ENCODE data around the gene LRCH3. TPM values are rescaled to one million over a fixed set of nuclear protein-coding genes. Genes with fewer than 3 reads are reported as not detected.
A peak's percentile ranks its signal among the peaks of the same experiment; 100 is the strongest.

The LRCH3 gene
- total and polyA plus RNA-seq, 9 of the 15 experiments (the other 6 are each of a cell fraction or from before 2014, with no cell fraction given): 4.6 to 75.3 (median 30.3) TPM

DNA sequence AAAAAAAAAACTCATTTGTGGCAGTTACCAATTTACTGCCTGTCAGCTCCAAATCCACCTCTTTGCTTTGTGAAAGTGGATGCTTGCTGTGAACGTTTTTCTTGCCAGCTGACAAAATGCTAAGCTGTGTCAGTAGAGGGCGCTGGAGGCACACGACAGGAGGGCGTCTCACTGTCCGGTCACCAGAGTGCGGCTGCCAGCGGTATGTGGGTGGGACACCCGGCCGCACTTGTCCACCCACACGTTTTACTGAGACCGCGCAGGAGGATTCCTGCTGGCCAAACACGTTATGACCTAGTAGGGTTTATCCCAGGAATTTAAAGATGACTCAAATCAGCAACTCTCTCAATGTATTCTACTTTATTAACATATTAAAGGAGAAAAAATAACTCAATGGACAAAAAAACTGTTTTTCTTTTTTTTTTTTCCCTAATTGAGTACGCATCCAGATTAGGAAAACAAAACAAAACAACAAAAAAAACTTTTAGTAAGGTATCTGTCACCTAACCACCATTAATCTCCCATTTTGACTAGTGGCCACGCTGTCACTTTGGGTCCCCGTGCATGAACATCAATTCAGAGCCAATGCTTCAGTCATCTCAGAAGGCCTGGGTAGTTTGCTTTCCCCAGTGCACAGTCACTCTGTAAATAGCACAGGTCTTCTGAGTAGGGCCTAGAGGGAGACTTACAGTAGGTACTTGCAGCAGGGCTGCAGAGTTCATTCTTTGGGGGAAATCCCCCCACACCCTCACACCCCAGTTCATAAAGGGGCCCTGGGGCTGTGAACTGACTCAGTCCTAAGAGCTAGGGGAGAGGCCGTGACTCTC lies 115.2 kb downstream of the LRCH3 start (continued):
- TF ChIP-seq, protein P1, sequence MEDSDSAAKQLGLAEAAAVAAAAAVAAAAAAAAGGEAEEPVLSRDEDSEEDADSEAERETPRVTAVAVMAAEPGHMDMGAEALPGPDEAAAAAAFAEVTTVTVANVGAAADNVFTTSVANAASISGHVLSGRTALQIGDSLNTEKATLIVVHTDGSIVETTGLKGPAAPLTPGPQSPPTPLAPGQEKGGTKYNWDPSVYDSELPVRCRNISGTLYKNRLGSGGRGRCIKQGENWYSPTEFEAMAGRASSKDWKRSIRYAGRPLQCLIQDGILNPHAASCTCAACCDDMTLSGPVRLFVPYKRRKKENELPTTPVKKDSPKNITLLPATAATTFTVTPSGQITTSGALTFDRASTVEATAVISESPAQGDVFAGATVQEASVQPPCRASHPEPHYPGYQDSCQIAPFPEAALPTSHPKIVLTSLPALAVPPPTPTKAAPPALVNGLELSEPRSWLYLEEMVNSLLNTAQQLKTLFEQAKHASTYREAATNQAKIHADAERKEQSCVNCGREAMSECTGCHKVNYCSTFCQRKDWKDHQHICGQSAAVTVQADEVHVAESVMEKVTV (CRISPR knock-in tag; IDR thresholded peaks at IDR 0.05): peak; percentile 81
- TF ChIP-seq TEAD4 (IDR thresholded peaks at IDR 0.05; ENCODE audit: low read length): peak; percentile 85
- TF ChIP-seq TEAD4 (CRISPR knock-in tag; IDR thresholded peaks at IDR 0.05; ENCODE audit: borderline replicate concordance): no peak
- TF ChIP-seq KLF6 (CRISPR knock-in tag; IDR thresholded peaks at IDR 0.05; ENCODE audit: borderline replicate concordance): no peak
- no peak for TF ChIP-seq ZKSCAN3 (CRISPR knock-in tag; IDR thresholded peaks at IDR 0.05)
- TF ChIP-seq NFYB (IDR thresholded peaks at IDR 0.05; ENCODE audit: extremely low read depth, insufficient read length): no peak
- TF ChIP-seq FOXJ3 (CRISPR knock-in tag; IDR thresholded peaks at IDR 0.05): no peak
- TF ChIP-seq RBBP5 (IDR thresholded peaks at IDR 0.05; ENCODE audit: borderline replicate concordance, insufficient read depth, low read length, poor library complexity, severe bottlenecking): no peak
- no peak for TF ChIP-seq JUNB (CRISPR knock-in tag; conservative IDR thresholded peaks at IDR 0.05)
- no peak for TF ChIP-seq FOXK1 (CRISPR knock-in tag; IDR thresholded peaks at IDR 0.05; ENCODE audit: borderline replicate concordance)
- no peak for TF ChIP-seq TCF7L2 (IDR thresholded peaks at IDR 0.05; ENCODE audit: low read depth, low read length)
- TF ChIP-seq, protein P2, sequence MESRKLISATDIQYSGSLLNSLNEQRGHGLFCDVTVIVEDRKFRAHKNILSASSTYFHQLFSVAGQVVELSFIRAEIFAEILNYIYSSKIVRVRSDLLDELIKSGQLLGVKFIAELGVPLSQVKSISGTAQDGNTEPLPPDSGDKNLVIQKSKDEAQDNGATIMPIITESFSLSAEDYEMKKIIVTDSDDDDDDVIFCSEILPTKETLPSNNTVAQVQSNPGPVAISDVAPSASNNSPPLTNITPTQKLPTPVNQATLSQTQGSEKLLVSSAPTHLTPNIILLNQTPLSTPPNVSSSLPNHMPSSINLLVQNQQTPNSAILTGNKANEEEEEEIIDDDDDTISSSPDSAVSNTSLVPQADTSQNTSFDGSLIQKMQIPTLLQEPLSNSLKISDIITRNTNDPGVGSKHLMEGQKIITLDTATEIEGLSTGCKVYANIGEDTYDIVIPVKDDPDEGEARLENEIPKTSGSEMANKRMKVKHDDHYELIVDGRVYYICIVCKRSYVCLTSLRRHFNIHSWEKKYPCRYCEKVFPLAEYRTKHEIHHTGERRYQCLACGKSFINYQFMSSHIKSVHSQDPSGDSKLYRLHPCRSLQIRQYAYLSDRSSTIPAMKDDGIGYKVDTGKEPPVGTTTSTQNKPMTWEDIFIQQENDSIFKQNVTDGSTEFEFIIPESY (CRISPR knock-in tag; IDR thresholded peaks at IDR 0.05): peak; percentile 54
- TF ChIP-seq PURB (CRISPR knock-in tag; IDR thresholded peaks at IDR 0.05; ENCODE audit: low read depth): no peak
- TF ChIP-seq NUFIP1 (IDR thresholded peaks at IDR 0.05; ENCODE audit: partially characterized antibody): no peak
- peak; percentile 10 for TF ChIP-seq SP2 (IDR thresholded peaks at IDR 0.05; ENCODE audit: extremely low read depth, low read depth, low read length, poor library complexity, severe bottlenecking)
- TF ChIP-seq ZBTB7A (IDR thresholded peaks at IDR 0.05; ENCODE audit: borderline replicate concordance, control insufficient read depth, low read depth, low read length): no peak
- TF ChIP-seq CXXC5 (CRISPR knock-in tag; IDR thresholded peaks at IDR 0.05): peak; percentile 71
- peak; percentile 47; the same call in 1 of the 2 replicates for TF ChIP-seq ZNF384 (IDR thresholded peaks at IDR 0.05; ENCODE audit: low read depth, low read length)
- TF ChIP-seq CBFA2T3 (IDR thresholded peaks at IDR 0.05): no peak
- no peak for TF ChIP-seq PHF21A (IDR thresholded peaks at IDR 0.05; ENCODE audit: borderline replicate concordance, low read depth)
- peak; percentile 99 for TF ChIP-seq EGR1 (conservative IDR thresholded peaks at IDR 0.05)
- TF ChIP-seq ARID2 (IDR thresholded peaks at IDR 0.05): no peak
- TF ChIP-seq LARP7 (IDR thresholded peaks at IDR 0.05): no peak
- no peak for TF ChIP-seq NELFE (IDR thresholded peaks at IDR 0.05; ENCODE audit: insufficient read depth, insufficient read length)
- no peak for TF ChIP-seq GTF2A2 (tag; IDR thresholded peaks at IDR 0.05)
- TF ChIP-seq ETV1 (tag; conservative IDR thresholded peaks at IDR 0.05; ENCODE audit: low read depth): no peak
